LNCAP (cell line): ENCODE measurements around the gene MYH11.

ENCODE experiments used
- TF ChIP-seq, protein P1 (sequence below): fragments of 450-650 bp; IDR thresholded peaks from 2 replicates; pipeline ENCODE4 v1.5.1; 2017; ENCODE audit warnings: mild to moderate bottlenecking

Gene MYH11

DNA sequence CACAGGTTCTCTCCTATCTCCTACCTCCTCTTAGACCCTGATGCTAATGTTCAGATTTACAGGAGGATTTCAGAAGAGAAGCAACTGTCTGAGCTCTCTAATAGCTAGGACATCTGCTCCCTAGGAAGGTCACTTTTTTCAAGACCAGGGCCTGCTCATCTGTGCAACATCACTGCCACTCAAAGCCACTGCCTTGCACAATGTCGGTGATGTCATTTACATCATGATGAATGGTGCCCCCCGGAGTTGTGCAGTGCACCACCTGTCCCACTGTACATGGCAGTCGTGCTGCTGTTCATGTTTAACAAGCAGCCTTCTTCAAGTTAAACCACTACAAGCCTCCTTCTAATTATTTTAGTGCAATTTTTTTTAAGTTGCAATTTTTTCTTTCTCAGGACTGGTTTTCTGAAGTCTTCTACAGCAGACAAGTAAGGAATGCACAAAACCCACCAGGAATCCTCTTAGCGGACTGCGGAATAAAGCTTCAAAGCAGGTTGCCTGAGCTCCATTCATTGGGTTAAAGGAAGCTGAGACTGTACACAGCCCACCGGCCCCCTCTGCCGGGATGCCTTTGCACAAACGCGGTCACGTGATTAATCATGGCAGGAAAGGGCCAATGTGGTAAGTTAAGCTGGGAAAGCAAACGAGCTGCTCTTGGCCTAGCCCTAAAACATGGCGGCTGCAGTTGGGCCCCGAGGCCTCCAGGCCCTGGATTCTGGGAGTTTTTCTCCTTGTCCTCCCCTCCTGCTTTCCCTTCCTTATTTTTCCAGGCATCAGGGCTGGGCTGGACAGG lies 74.1 kb downstream of the MYH11 start:
- TF ChIP-seq, protein P1, sequence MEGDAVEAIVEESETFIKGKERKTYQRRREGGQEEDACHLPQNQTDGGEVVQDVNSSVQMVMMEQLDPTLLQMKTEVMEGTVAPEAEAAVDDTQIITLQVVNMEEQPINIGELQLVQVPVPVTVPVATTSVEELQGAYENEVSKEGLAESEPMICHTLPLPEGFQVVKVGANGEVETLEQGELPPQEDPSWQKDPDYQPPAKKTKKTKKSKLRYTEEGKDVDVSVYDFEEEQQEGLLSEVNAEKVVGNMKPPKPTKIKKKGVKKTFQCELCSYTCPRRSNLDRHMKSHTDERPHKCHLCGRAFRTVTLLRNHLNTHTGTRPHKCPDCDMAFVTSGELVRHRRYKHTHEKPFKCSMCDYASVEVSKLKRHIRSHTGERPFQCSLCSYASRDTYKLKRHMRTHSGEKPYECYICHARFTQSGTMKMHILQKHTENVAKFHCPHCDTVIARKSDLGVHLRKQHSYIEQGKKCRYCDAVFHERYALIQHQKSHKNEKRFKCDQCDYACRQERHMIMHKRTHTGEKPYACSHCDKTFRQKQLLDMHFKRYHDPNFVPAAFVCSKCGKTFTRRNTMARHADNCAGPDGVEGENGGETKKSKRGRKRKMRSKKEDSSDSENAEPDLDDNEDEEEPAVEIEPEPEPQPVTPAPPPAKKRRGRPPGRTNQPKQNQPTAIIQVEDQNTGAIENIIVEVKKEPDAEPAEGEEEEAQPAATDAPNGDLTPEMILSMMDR = no peak

DNA sequence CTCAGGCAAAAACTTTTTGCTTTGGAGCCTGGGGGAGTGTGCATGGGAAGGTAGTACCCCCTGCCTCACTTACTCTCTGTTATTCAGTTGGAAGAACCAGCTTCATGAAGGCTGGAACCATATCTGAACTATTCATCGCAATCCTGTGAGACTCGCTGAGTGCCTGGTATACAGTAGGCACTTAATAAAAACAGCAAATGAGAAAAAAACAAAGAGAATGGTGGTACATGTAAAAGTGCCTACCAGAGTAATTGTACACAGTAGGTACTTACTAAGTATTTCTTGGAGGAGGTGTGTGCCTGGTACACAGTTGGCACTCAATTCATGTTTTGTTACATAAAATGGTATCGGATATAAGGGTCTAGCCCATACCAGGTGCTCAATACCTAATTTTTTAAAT lies 75.2 kb downstream of the MYH11 start:
- TF ChIP-seq, protein P1 = no peak

DNA sequence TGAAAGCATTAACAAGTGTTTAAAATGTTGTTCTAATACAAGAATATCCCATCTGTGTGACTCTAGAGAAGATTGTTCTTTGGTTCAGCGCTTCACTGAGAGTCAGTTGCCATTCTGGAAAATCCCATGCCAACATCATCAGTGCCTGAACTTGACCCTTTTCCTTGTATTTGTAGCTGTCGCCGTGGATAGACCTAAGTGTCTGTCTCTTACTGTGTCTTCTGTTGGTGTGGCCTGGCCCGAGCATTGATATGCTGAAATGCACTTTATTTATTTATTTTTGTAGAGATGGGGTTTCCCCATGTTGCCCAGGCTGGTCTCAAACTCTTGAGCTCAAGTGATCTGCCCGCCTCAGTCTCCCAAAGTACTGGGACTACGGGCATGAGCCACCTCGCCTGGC lies 76.0 kb downstream of the MYH11 start:
- TF ChIP-seq, protein P1 = no peak

DNA sequence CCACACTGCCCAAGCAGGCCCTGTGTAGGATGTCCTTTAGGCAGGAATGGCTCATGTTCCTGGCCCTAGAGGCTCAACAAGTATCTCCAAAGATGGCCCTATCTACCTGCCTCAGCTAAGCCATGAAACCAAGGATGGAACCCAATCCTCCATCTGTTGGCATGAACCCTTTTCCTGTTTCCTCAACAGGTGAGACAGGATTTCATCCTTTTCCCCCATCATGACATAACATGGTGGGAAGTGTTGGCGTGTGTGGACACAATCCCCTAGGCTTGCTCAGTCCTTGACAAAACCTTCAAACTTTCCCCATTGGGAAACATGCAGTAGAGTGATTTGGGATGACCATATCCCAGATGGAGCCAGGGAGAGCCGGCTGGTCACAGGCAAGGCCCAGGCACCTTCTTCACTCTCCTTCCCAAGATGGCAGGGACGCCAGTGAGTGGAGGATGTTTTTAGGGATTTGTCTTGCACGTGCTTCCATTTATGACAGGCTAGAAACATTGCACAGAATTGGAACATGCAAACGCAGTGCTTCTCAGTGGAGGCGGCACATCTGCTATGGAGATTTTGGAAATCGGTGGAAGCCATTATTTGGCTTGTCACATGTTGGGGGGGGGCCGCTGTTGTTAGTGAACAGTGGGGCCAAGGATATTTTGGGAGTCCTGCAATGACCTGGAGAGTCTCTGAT lies 77.0 kb downstream of the MYH11 start:
- TF ChIP-seq, protein P1 = no peak

DNA sequence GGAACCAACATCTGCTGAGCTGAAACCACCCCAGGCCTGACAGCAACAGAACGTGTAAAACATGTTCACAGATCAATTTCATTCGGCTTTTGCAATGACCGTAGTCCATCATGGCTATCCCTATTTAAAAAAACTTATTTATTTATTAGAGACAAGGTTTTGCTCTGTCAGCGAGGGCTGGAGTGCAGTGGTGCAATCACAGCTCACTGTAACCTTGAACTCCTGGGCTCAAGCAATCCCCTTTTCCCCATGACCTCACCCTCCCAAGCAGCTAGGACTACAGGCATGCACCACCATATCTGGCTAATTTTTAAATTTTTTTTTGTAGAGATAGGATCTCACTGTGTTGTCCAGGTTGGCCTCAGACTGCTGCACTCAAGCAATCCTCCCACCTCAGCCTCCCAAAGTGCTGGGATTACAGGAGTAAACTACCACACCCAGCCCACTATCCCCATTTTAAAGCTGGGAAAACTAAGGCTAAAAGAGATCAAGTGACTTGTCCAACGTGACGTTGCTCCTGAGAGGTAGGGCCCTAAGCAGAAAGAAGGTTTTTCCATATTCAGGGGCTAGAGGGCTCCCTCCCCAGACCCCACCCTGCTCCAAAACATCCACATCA lies 77.7 kb downstream of the MYH11 start:
- TF ChIP-seq, protein P1 = no peak

DNA sequence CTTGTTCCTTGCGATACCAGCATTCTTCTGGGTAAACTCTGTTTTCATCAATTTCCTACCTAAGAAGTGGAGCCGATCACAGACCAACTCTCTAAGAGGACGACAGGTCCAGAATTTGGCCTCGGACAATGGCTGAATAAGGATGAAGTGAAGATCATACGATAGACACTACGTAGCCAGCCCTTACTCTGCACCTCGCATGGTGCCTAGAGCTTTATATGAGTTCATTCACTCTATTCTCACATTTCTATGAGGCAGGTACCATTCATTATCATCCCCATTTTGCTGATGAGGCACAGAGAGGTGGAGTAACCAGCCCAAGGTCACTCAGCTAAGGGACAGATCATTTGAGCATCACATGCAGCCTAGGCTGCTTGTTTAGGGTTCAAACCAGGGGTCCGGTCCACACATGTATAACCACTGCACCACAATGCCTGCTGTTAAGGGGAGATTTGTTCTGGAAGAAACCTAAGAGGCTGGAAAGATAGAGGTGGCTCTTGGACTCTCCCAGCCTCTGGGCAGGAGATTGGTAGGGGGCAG lies 78.6 kb downstream of the MYH11 start:
- TF ChIP-seq, protein P1 = no peak

DNA sequence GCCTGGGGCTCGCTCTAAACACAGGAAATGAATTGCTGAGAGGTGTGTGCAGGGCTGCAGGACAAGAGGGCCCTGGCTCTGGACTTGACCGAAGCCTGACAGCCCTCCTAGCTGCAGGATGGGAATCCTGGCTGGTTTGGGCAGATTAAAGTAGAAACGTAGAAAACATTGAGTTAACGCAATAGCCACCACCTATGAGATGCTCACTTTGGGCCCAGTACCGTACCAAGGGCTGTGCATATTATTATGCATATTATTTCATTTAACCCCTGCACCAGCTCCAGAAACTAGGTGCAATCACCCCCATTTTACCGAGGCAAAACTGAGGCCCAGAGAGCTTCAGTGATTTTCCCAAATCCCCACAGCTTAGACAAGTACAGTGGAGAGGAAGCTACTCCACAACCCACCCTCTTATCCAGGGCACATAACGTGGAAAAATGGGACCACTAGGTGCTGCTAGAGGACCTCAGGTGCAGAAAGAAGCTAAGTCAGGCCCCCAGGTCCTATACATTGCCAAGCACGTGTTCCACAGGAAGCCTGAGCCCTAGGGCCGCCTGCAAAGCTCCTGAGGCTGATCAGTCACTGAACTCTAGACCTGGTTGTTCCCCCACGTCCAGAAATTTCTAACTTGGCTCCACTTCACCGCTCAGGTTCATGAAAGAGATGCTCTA lies 79.2 kb downstream of the MYH11 start:
- TF ChIP-seq, protein P1 = peak; percentile 32; the same call in 1 of the 2 replicates
